HG03095 (cell line): ENCODE results near the gene TRAM2.

Experiments used
- ATAC-seq: cut with Tn5 transposase; IDR thresholded peaks from one replicate; pipeline ENCODE4 v1.9.1; 2021; ENCODE audit warnings: moderate library complexity; ENCODE audit not compliant: unreplicated experiment

TRAM2 gene

GRCh38 chr6:52513464-52513863 lies 63.4 kb downstream of the TRAM2 start:
- ATAC-seq: no peak

DNA sequence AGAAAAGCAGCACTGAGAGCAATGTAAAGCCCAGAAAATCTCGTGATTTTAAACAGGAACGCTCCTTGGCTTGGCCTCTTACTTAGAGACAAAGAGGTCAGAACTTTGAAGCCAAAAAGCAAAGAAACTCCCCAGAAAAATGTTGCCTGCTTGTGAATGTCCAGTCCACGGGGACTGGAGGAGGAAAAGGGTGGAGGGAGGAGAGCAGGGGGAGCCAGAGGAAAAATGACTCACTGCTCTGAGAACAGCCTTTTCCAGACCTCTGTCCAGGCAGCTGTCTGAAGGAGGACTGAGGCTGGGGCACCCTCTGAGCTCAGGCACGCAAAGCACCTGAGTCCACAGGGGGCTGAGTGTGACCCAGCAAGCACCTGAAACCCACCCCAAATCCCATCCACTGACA lies 64.7 kb downstream of the TRAM2 start:
- ATAC-seq: no peak

GRCh38 chr6:52511572-52512151 lies 65.2 kb downstream of the TRAM2 start:
- ATAC-seq: no peak

DNA sequence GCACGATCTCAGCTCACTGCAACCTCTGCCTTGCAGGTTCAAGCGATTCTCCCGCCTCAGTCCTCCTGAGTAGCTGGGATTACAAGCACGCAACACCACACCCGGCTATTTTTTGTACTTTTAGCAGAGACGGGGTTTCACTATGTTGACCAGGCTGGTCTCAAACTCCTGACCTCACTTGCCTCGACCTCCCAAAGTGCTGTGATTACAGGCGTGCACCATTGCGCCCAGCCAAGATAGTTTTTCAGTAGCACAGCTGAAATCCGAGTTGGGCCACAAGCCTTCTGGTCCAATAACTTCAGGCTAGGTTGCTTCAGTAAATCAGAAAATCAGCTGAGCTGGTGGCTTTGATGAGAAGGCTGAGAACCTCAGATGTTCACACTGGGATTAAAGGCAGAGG lies 65.7 kb downstream of the TRAM2 start:
- ATAC-seq: no peak

DNA sequence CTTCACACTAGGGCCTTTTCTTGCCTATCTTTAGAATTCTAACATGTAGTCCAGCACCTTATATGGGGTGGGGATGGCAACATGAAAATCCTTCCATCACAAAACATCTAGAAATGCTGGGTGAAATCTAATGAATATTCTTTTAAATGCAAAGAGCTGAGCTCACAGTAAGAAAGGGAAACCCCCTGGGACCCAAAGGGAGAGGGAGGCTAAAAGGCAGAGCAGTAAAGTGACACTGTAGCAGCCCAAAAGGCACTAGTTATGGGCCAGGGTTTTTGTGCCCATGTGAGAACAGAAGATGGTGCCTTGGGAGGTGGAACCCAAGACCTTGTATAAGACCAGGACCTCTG lies 66.7 kb downstream of the TRAM2 start:
- no peak for ATAC-seq

- ATAC-seq: no peak
These were observed 67.3 kb downstream of the TRAM2 start for GRCh38 chr6:52509281-52510212.

DNA sequence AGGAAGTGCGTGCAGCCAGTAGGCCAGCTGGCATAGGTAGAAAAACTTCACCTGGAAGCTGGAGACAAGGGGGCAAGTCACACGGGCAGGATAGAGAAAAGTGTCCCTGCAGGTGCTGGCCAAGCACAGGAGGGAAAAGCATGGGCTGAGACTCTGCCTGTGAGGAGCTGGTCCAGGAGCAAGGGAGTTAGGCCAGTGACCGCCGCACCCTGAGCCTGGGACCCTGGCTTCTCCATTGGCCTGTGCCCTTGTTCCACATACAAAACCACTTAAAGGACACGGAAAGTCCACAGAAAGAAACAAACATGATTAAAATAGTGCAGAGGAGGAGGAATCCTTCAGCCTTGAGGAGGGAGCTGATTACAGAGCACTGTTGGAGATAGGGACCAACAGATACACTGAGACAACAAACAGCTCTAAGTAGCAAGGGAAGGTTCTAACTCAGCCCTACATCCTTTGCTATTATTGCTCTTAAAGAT lies 68.6 kb downstream of the TRAM2 start:
- no peak for ATAC-seq

DNA sequence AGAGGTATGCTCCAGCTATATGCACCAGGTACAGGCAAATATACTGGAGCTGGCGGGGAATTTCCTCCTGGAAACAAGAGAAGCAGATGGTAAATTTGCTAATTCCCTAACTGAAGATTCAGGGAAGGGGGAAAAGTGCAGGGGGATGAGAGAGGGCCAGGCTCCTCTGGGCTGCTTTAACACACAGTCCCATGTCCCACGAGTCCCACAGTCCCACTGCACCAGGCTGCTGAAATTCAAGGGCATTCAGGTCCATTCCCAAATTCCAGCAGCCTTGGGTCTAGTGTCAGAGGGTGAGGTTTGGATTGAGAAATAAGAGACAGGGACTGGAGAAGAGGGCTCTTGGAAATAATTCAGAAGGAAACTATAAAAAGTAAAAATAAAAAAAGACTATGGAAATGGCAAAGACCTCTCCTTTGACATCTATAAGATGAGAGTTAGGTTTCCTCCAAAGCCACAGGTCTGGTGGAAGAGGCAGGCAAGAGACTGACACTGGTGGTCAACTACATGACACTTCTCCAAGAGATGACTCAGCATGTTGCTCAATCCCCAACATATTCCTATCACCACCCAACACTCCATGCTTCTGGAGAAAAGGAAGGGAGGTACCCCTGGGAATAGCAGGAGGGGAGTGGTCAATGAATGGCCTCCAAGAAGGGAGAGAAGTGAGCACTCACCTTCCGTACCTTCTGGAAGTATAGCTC lies 69.2 kb downstream of the TRAM2 start:
- no peak for ATAC-seq

- ATAC-seq: no peak
These were observed 70.4 kb downstream of the TRAM2 start for GRCh38 chr6:52506476-52506875.

DNA sequence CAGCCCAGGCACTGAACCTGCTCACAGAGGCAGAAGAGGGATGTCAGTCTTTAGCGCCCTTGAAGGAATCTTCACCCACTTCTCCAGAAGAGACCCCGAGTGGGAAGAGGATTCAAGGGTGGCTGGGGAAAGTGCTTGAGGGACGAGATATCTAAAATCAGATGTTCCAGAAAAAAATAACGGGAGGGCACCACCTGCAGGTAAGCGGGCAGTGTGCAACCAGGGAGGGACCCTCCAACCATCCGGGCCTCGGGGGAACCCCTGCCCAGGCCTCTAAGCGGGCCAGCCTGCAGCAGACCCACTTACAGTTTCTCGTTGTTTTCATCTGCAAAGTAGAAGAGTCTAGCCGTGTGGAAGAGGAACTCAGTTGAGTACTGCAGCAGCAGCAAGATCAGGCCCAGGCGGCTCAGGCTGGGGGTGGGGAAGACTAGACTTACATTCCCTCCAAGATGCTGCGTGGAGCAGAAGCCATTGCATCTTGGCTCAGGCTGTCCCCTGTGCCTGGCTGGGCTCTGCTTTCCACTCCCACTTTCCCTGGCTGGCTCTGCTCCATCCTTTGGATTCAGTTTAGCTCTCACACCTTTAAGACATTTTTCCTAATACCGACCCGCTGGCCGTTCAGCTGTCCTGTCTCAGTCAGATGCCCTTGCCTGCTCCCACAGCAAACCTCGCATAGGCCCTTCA lies 71.0 kb downstream of the TRAM2 start:
- ATAC-seq: no peak

- ATAC-seq: no peak
These were observed 72.1 kb downstream of the TRAM2 start for GRCh38 chr6:52504782-52505136.

- ATAC-seq: no peak
These were observed 72.7 kb downstream of the TRAM2 start for GRCh38 chr6:52503851-52504781.

DNA sequence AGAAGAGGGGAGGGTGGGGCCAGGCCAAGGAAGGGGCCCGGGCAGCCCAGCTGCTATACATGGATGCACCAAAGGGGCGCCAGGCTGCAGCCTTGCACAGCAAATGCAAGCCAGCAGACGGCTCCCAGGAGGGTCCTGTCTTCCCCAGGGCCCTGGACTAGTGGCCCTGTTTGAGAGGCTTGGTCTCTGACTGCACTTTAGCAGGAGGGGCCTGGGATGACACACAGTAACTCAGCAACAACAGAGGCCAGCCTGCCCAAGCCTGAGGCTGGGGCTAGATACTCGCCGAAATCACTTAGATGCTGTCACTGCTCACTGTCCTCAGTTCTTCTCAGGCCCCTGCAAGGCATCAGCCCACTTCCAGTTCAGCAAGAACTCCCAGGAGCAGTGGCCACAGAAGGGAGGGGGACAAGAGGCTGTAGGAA lies 73.5 kb downstream of the TRAM2 start:
- ATAC-seq: no peak

DNA sequence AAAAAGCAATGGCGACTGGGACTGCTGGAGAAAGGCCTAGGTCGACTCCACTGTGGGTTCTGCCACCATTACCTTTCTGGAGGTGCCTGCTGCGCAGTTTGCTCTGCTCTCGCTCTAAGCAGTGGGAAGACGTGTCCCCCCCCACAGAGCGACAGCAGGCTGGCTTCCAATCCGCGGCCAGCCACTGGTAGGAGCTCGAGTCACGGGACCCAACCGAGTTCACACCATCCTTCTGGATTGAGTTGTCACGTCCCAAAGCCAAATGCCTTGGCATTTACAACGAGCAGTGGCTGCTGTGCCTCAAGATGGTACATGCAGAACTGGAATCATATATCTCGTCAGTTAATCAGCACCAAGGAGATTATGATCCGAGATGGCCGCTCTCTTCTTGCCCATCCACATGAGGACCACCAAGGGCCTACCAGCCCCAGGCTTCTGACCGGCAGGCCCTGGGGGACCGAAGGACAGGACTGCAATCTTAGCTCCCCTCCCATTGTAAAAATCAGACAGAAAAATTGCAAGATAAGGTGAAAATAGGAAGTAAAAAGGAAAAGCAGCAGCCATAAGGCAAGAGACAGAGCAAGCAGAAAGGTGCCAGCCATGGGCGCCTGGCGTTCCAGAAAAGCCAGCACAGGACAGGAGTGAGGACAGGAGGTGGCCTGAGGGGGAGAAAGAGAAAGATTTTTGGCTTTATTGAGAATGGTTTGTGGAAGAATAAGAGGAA lies 74.4 kb downstream of the TRAM2 start:
- no peak for ATAC-seq

GRCh38 chr6:52500238-52501129 lies 76.4 kb downstream of the TRAM2 start:
- ATAC-seq: no peak

- no peak for ATAC-seq
These were observed 77.1 kb downstream of the TRAM2 start for GRCh38 chr6:52499681-52500236.

DNA sequence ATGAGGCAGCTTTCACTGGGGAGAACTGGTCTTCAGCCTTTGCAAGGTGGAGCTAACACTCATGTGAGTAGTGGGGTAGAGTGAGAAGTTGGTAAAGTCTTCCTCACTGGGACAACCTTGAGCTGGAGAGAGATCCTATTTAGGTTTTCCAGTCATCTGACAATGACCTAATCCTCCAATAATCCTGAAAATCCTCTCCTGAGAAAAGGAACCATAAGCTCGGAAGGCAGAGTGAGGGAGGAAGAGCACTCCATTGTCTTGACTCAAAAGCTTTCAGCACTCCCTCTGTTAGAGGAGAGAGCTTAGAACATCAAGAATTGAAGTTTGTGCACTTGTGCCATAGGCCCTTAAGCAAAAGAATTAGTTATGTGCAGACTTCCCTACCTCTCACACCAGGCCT lies 77.8 kb downstream of the TRAM2 start:
- no peak for ATAC-seq

- peak; percentile 39 for ATAC-seq
These were observed 78.3 kb downstream of the TRAM2 start for GRCh38 chr6:52498538-52499017.
